Kidney epithelial cell (primary cell): ENCODE results near the gene VIPR1. TPM values are rescaled to one million over a fixed set of nuclear protein-coding genes. Genes with fewer than 3 reads are reported as not detected.
A peak's percentile ranks its signal among the peaks of the same experiment; 100 is the strongest.

Experiments used
- DNase-seq: peaks from one replicate; pipeline ENCODE4 v3.0.0-alpha.2; 2010; ENCODE audit warnings: low read depth
- H3K27me3 ChIP-seq: 2 replicates; pipeline ENCODE4 v1.6.0; 2011; ENCODE audit warnings: low read length; ENCODE audit not compliant: control insufficient read depth, insufficient read depth
- H3K36me3 ChIP-seq: 2 replicates; pipeline ENCODE4 v1.5.1; 2011; ENCODE audit warnings: low read length; ENCODE audit not compliant: control insufficient read depth, insufficient read depth
- H3K4me3 ChIP-seq: 2 replicates; pipeline ENCODE4 v1.5.1; 2011; ENCODE audit warnings: low read depth, mild to moderate bottlenecking, control low read depth, low read length
- CTCF ChIP-seq: IDR thresholded peaks from 2 replicates; pipeline ENCODE4 v1.5.1; 2011; ENCODE audit warnings: mild to moderate bottlenecking, moderate library complexity, low read length, control low read depth, inconsistent platforms; ENCODE audit not compliant: insufficient read depth, poor library complexity, severe bottlenecking
- total RNA-seq: library from RNA; depleted of rRNA; stranded (reverse); fragments of >200 nt; gene quantifications from 2 replicates; pipeline ENCODE4 v1.2.3, GENCODE V29; 2015

The VIPR1 gene
- total RNA-seq, 1 donor from 2014 or later, result 1.3 TPM

- TF ChIP-seq CTCF, result no peak
- H3K27me3 ChIP-seq, result peaks cover 52% of the 10 kb centered on the region
These were observed 1.5 kb upstream of the VIPR1 start for GRCh38 chr3:42500909-42501308.

DNA sequence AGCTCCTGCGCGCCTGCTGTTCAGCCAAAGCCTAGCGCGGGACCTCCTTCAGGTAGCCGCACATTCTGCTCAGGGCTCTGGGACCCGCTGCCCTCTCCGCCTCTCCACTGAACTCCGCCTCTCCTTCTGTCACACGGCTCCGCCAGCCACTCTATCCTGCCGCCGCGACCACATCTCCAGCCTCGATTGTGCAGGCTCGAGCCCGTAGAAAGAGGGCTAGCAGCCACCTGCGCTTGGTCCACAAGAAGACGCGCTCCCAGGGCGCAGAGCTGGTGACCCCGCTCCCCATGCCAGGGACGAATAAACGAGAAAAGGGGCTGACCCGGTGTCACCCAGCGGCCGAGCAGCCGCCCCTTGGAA, 1.1 kb upstream of the VIPR1 start:
- H3K27me3 ChIP-seq, result peaks cover 52% of the 10 kb centered on the region
- DNase-seq, result no peak
- no peak for TF ChIP-seq CTCF
- no peak overlapping the region for H3K4me3 ChIP-seq
- H3K36me3 ChIP-seq, result no peaks in the 10 kb centered on the region

More at GRCh38 chr3:42500909-42501308, 1.5 kb upstream of the VIPR1 start:
- no peak for DNase-seq
- Histone ChIP-seq H3K36me3 (no peaks in the 10 kb centered on the region), H3K4me3 (no peak overlapping the region)

DNA sequence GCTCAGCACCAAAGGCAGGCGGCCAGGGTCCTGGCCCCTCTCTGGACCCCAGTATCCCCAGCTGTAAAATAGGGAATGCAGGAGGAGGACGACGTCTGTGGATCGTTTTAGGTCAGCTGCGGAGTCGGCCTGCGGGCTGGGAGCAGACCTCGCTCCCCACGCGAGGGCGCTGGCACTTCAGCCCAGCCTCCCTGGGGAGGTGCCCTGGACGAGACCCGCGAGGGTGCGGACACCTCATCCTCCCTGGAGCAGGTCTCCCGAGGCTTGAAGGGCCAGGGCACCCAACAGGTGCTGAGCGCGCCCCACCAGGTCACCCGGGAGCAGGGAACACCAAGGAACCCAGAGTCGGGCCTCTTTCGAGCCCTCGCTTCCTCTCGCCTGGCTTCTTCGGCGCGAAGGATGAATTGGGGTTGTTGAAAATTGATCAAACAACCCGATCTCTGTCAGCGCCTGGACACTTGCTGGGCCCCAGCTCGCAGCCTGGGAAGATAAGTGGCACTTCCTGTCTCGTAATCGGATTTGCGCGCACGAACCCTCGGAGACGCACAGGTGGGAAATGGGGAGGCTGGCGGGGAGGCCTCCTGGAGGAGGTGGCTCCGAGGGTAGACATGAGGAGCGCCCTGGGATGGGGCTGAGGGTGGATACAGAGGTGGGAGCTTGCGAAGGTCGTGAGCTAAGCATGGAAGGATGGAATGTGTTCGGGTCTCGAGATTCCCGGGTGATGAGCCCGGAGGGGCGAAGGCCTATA, 588 bp upstream of the VIPR1 start:
- DNase-seq, result no peak
- Histone ChIP-seq H3K36me3 (no peaks in the 10 kb centered on the region), H3K4me3 (peak overlapping the region; percentile 26), H3K27me3 (peaks cover 52% of the 10 kb centered on the region)
- TF ChIP-seq CTCF, result peak; percentile 53

DNA sequence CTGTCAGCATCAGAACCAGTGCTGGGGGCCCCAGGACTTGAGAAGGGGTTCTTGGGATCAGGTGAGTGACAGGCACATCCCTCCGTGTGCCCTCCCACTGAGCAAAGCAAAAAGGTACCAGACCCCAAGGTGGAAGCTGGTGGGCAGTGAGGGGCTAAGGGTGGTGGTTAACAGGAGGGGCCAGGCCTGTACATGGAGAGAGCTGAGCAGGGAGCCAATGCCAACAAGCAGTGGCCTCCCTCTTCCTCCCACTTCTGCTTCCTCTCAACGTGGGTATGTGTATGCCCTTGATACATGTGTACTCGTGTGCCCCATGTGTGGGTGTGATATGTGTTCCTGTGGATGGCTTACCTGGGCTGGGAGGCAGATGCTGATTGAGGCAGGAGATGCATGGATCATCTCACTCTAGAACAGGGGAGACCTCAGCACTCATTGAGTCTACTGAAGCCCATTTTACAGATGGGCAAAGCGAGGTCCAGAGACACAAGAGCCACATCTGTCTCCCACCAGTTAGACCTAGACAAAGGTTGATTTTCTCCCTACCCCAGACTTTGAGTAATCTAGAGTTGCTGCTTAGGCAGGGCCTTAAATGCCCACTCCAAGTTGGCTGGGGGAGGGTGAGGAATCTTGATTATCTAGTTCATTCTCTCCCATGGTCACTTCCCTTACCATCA, 945 bp downstream of the VIPR1 start:
- Histone ChIP-seq H3K27me3 (peaks cover 46% of the 10 kb centered on the region), H3K36me3 (no peaks in the 10 kb centered on the region), H3K4me3 (no peak overlapping the region)
- DNase-seq, result no peak
- TF ChIP-seq CTCF, result no peak

DNA sequence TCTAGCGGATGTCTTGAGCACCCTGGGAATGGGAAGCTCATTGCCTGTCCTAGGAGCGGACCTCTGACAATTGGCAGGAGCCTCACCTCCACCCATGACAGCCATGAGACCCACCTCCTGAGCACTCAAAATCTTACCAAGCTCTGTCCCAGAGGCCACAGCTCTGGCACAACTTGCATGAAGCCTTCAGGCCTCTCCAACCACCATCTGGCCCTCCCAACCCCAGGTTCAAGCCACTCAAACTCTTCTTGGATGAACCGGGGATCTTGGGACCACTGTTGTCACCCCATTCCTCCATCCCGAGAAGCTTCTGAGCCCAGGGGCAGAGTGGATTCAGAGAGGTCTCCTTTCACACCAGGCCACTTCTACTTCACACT, 1.5 kb downstream of the VIPR1 start:
- H3K36me3 ChIP-seq, result no peaks in the 10 kb centered on the region
- peaks cover 44% of the 10 kb centered on the region for H3K27me3 ChIP-seq
- no peak for TF ChIP-seq CTCF
- no peak for DNase-seq
- no peak overlapping the region for H3K4me3 ChIP-seq
